ENCODE data around the gene CRY1. TPM values are rescaled to one million over a fixed set of nuclear protein-coding genes. Genes with fewer than 3 reads are reported as not detected.

Gene CRY1
- total RNA-seq, 4 donors from 2014 or later, result 7.8 to 39.1 (median 10.1) TPM

GRCh38 chr12:106945261-106945851 is 148.0 kb downstream of the CRY1 start:
- no peak overlapping the region for H3K4me3 ChIP-seq (ENCODE audit: low read depth, poor library complexity, severe bottlenecking)
- DNase-seq (ENCODE audit: low spot score in 2 of 2), result no peak
- TF ChIP-seq POLR2A (IDR thresholded peaks at IDR 0.05) (no peak), CTCF (IDR thresholded peaks at IDR 0.05) (no peak)
- WGBS, 2 donors, result 20 to 22% methylated on average over 1 of the region's 1 CpG
- intact Hi-C loops (cut with DNase I; ENCODE audit: low total_unique reads), result no loop called here

- TF ChIP-seq POLR2A (IDR thresholded peaks at IDR 0.05) (no peak), CTCF (IDR thresholded peaks at IDR 0.05) (no peak)
- intact Hi-C loops (cut with DNase I; ENCODE audit: low total_unique reads), result no loop called here
- DNase-seq (ENCODE audit: low spot score in 2 of 2), result no peak
- 77 to 98% methylated on average over 2 of the region's 2 CpGs for WGBS, 2 donors
- H3K4me3 ChIP-seq (ENCODE audit: low read depth, poor library complexity, severe bottlenecking), result no peak overlapping the region
Measured at GRCh38 chr12:106942775-106943174, 150.6 kb downstream of the CRY1 start.

- H3K4me3 ChIP-seq (ENCODE audit: low read depth, poor library complexity, severe bottlenecking), result no peak overlapping the region
- 70 to 73% methylated on average over 6 of the region's 6 CpGs for WGBS, 2 donors
- TF ChIP-seq POLR2A (IDR thresholded peaks at IDR 0.05) (no peak), CTCF (IDR thresholded peaks at IDR 0.05) (no peak)
- intact Hi-C loops (cut with DNase I; ENCODE audit: low total_unique reads), result no loop called here
- no peak for DNase-seq (ENCODE audit: low spot score in 2 of 2)
Measured at GRCh38 chr12:106941481-106942156, 151.7 kb downstream of the CRY1 start.

Other genes starting within 250 kb of the CRY1 start
- 10 to 100 TPM in 2 of 4 donors, 1 to 10 TPM in 2; 4.6 to 11.9 (median 10.0) TPM for gene TMEM263, start 137.6 kb downstream of the CRY1 start, total RNA-seq
- 1 to 10 TPM; 3.7 to 9.8 (median 8.4) TPM for gene MTERF2, start 106.4 kb downstream of the CRY1 start, total RNA-seq